Spinal cord (tissue), 10 donors: ENCODE results near the gene LMF1. TPM values are rescaled to one million over a fixed set of nuclear protein-coding genes. Genes with fewer than 3 reads are reported as not detected.

ENCODE experiments used
- DNase-seq, 6 donors: peaks; one replicate each; pipeline versions ENCODE4 v3.0.0 to v3.0.0-alpha.2; 2013 to 2015; ENCODE audit warnings: low spot score in 6 of 6, low read depth in 4 of 6
- H3K27ac ChIP-seq: one replicate; pipeline ENCODE4 v1.5.1; 2013; ENCODE audit warnings: low read depth, low read length, control low read depth
- H3K27me3 ChIP-seq: one replicate; pipeline ENCODE4 v1.6.1; 2013; ENCODE audit warnings: low read length; ENCODE audit not compliant: control insufficient read depth, insufficient read depth
- H3K36me3 ChIP-seq: one replicate; pipeline ENCODE4 v1.6.1; 2013; ENCODE audit warnings: low read length; ENCODE audit not compliant: control insufficient read depth, insufficient read depth
- H3K4me1 ChIP-seq: one replicate; pipeline ENCODE4 v1.6.1; 2013; ENCODE audit warnings: low read length; ENCODE audit not compliant: control insufficient read depth, insufficient read depth
- H3K4me3 ChIP-seq: one replicate; pipeline ENCODE4 v1.5.1; 2013; ENCODE audit warnings: low read depth, low read length, control low read depth
- H3K9me3 ChIP-seq: one replicate; pipeline ENCODE4 v1.6.1; 2013; ENCODE audit warnings: low read length; ENCODE audit not compliant: control insufficient read depth, insufficient read depth
- WGBS: methylation state at CpG from one replicate; pipeline ENCODE4 v1.1.5; 2013; ENCODE audit warnings: missing lambda C conversion rate; ENCODE audit not compliant: insufficient coverage; 5-methylcytosine and 5-hydroxymethylcytosine counted together
- polyA plus RNA-seq, 2 donors: library from polyadenylated mRNA; unstranded; fragments of 120-200 nt; gene quantifications; one replicate each; pipeline ENCODE4 v1.2.1, GENCODE V29; 2013; ENCODE audit not compliant: insufficient read length in 2 of 2
- total RNA-seq, 2 donors: library from RNA; depleted of rRNA in 1 of 2; stranded (reverse); fragments of 120-200 nt in 1 of 2; fragments of >200 nt in 1 of 2; gene quantifications; one replicate each; pipeline versions ENCODE4 v1.2.3 to v1.2.4, GENCODE V29; 2013 to 2014
- donor health status: healthy.

The LMF1 gene
- total and polyA plus RNA-seq, 4 donors = 15.1 to 37.5 (median 23.0) TPM

GRCh38 chr16:946048-946395 lies 24.8 kb downstream of the LMF1 start:
- H3K9me3 ChIP-seq = peaks cover 12% of the 10 kb centered on the region
- H3K27me3 ChIP-seq = no peaks in the 10 kb centered on the region
- no peak overlapping the region for H3K27ac ChIP-seq
- WGBS = 92% methylated on average over 7 of the region's 8 CpGs
- peaks cover 10% of the 10 kb centered on the region for H3K4me1 ChIP-seq
- H3K4me3 ChIP-seq = no peak overlapping the region
- H3K36me3 ChIP-seq = peaks cover 29% of the 10 kb centered on the region
- no peak for DNase-seq

- H3K27me3 ChIP-seq = no peaks in the 10 kb centered on the region
- H3K36me3 ChIP-seq = peaks cover 29% of the 10 kb centered on the region
- no peak for DNase-seq
- no peak overlapping the region for H3K4me3 ChIP-seq
- H3K27ac ChIP-seq = no peak overlapping the region
- H3K9me3 ChIP-seq = peaks cover 14% of the 10 kb centered on the region
- peaks cover 10% of the 10 kb centered on the region for H3K4me1 ChIP-seq
- 81% methylated on average over 8 of the region's 10 CpGs for WGBS
Observed at GRCh38 chr16:945271-946047, 25.3 kb downstream of the LMF1 start.

- Histone ChIP-seq H3K27ac (no peak overlapping the region), H3K36me3 (peaks cover 43% of the 10 kb centered on the region), H3K4me1 (peaks cover 10% of the 10 kb centered on the region), H3K9me3 (peaks cover 14% of the 10 kb centered on the region), H3K27me3 (no peaks in the 10 kb centered on the region), H3K4me3 (no peak overlapping the region)
- DNase-seq = no peak
- WGBS = 94% methylated on average over 3 of the region's 5 CpGs
Observed at GRCh38 chr16:943971-944370, 26.8 kb downstream of the LMF1 start.

GRCh38 chr16:942436-943060 lies 28.2 kb downstream of the LMF1 start:
- no peak overlapping the region for H3K4me3 ChIP-seq
- H3K36me3 ChIP-seq = peaks cover 51% of the 10 kb centered on the region
- no peaks in the 10 kb centered on the region for H3K27me3 ChIP-seq
- no peak overlapping the region for H3K27ac ChIP-seq
- peaks cover 9% of the 10 kb centered on the region for H3K4me1 ChIP-seq
- peaks cover 14% of the 10 kb centered on the region for H3K9me3 ChIP-seq
- 82% methylated on average over 4 of the region's 4 CpGs for WGBS
- DNase-seq = no peak

- WGBS = 91% methylated on average over 10 of the region's 17 CpGs
- no peak for DNase-seq
- Histone ChIP-seq H3K27ac (no peak overlapping the region), H3K36me3 (peaks cover 50% of the 10 kb centered on the region), H3K4me1 (no peaks in the 10 kb centered on the region), H3K9me3 (peaks cover 14% of the 10 kb centered on the region), H3K27me3 (no peaks in the 10 kb centered on the region), H3K4me3 (no peak overlapping the region)
Observed at GRCh38 chr16:939941-940340, 30.8 kb downstream of the LMF1 start.

- no peaks in the 10 kb centered on the region for H3K4me1 ChIP-seq
- 87% methylated on average over 24 of the region's 27 CpGs for WGBS
Observed at GRCh38 chr16:939311-939710, 31.5 kb downstream of the LMF1 start.

GRCh38 chr16:938752-939151 lies 32.0 kb downstream of the LMF1 start:
- Histone ChIP-seq H3K27me3 (no peaks in the 10 kb centered on the region), H3K27ac (no peak overlapping the region), H3K9me3 (peaks cover 14% of the 10 kb centered on the region), H3K36me3 (peaks cover 50% of the 10 kb centered on the region), H3K4me3 (no peak overlapping the region), H3K4me1 (no peaks in the 10 kb centered on the region)
- DNase-seq = no peak
- WGBS = 69% methylated on average over 6 of the region's 9 CpGs

More at GRCh38 chr16:939311-939710, 31.5 kb downstream of the LMF1 start:
- Histone ChIP-seq H3K4me3 (no peak overlapping the region), H3K27ac (no peak overlapping the region), H3K9me3 (peaks cover 14% of the 10 kb centered on the region), H3K27me3 (no peaks in the 10 kb centered on the region), H3K36me3 (peaks cover 48% of the 10 kb centered on the region)
- DNase-seq = no peak

GRCh38 chr16:938136-938535 lies 32.6 kb downstream of the LMF1 start:
- H3K4me1 ChIP-seq = no peaks in the 10 kb centered on the region
- H3K9me3 ChIP-seq = peaks cover 14% of the 10 kb centered on the region
- DNase-seq = no peak
- no peak overlapping the region for H3K27ac ChIP-seq
- no peak overlapping the region for H3K4me3 ChIP-seq
- peaks cover 56% of the 10 kb centered on the region for H3K36me3 ChIP-seq
- 79% methylated on average over 14 of the region's 18 CpGs for WGBS
- no peaks in the 10 kb centered on the region for H3K27me3 ChIP-seq

- Histone ChIP-seq H3K9me3 (peaks cover 14% of the 10 kb centered on the region), H3K27ac (no peak overlapping the region), H3K27me3 (no peaks in the 10 kb centered on the region), H3K4me3 (no peak overlapping the region), H3K4me1 (no peaks in the 10 kb centered on the region), H3K36me3 (peaks cover 61% of the 10 kb centered on the region)
- 50% methylated on average over 2 of the region's 6 CpGs for WGBS
- no peak for DNase-seq
Observed at GRCh38 chr16:937723-938122, 33.1 kb downstream of the LMF1 start.

- H3K4me3 ChIP-seq = no peak overlapping the region
- 66% methylated on average over 8 of the region's 8 CpGs for WGBS
- no peaks in the 10 kb centered on the region for H3K27me3 ChIP-seq
- peaks cover 11% of the 10 kb centered on the region for H3K9me3 ChIP-seq
- H3K4me1 ChIP-seq = no peaks in the 10 kb centered on the region
- H3K36me3 ChIP-seq = peaks cover 62% of the 10 kb centered on the region
- no peak overlapping the region for H3K27ac ChIP-seq
- DNase-seq = no peak
Observed at GRCh38 chr16:937311-937710, 33.5 kb downstream of the LMF1 start.
